ENCODE data around the gene PTBP3. TPM values are rescaled to one million over a fixed set of nuclear protein-coding genes. Genes with fewer than 3 reads are reported as not detected.

PTBP3 gene
- total RNA-seq, 4 donors from 2014 or later: 33.7 to 89.1 (median 42.4) TPM

DNA sequence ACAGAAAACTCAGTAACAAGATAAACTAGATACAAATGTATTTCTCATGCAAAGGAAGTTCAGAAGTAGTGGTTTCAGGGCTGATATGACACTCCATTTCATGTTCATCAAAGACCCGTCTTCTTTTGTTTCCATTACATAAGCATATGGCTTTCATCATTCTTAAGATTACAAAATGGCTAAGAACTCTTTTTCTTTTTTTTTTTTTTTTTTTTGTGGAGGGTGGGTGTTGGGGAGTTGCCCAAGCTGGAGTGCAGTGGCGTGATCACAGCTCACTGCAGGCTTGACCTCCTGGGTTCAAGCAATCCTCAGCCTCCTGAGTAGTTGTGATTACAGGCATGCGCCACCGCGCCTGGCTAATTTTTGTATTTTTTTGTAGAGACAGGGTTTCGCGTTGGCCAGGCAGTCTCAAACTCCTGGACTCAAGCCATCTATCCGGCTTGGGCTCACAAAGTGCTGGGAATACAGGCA is 22.0 kb upstream of the PTBP3 start:
- 20 to 23% methylated on average over 8 of the region's 8 CpGs for WGBS, 2 donors
- Histone ChIP-seq H3K9me3 (no peaks in the 10 kb centered on the region), H3K27me3 (no peaks in the 10 kb centered on the region), H3K4me1 (peaks cover 15 to 18% of the 10 kb centered on the region in 2 donors), H3K27ac (peak overlapping the region; percentile 64 to 81 (median 74)), H3K4me3 (replicated peaks in 1 of 3) (no peak overlapping the region), H3K36me3 (no peaks in the 10 kb centered on the region)
- DNase-seq: peak; percentile 93
- intact Hi-C loops (cut with DNase I): no loop called here
- no peak for TF ChIP-seq POLR2A (IDR thresholded peaks at IDR 0.05)
- TF ChIP-seq CTCF (IDR thresholded peaks at IDR 0.05): no peak

GRCh38 chr9:112354081-112354743 is 20.8 kb upstream of the PTBP3 start:
- intact Hi-C loops (cut with DNase I): no loop called here
- WGBS, 2 donors: 74% methylated on average over 1 of the region's 1 CpG
- Histone ChIP-seq H3K27ac (peak overlapping the region; percentile 1 to 53 (median 4)), H3K4me1 (peaks cover 10 to 15% of the 10 kb centered on the region in 2 donors), H3K4me3 (replicated peaks in 1 of 3) (no peak overlapping the region), H3K36me3 (no peaks in the 10 kb centered on the region), H3K27me3 (no peaks in the 10 kb centered on the region), H3K9me3 (no peaks in the 10 kb centered on the region)
- TF ChIP-seq POLR2A (IDR thresholded peaks at IDR 0.05): no peak
- no peak for TF ChIP-seq CTCF (IDR thresholded peaks at IDR 0.05)
- DNase-seq: no peak

DNA sequence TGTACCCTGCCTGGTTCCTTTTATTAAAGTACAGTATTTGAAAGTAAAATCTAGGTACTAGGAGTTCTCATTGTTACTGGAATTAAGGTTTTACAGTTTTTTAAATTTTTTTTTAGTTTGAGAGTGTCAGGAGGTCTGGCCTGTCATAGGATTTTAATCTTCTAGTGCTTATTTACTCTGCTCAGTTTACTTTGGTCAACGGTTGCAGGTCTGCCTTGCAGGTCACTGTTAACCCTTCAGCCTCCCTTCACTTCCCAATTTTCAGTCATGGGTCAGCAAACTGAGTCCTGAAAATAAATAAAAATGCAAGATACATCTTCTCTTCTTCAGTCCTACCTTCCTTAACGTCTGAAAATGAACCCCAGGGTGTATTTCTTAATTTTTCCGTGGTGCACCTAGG is 18.8 kb upstream of the PTBP3 start:
- TF ChIP-seq CTCF (IDR thresholded peaks at IDR 0.05) (no peak), POLR2A (IDR thresholded peaks at IDR 0.05) (no peak)
- no peaks in the 10 kb centered on the region for H3K9me3 ChIP-seq
- DNase-seq: no peak
- 60 to 61% methylated on average over 3 of the region's 3 CpGs for WGBS, 2 donors
- no peak overlapping the region for H3K4me3 ChIP-seq (replicated peaks in 1 of 3)
- no peaks in the 10 kb centered on the region for H3K27me3 ChIP-seq
- intact Hi-C loops (cut with DNase I): no loop called here
- peaks cover 4 to 19% of the 10 kb centered on the region in 2 donors for H3K4me1 ChIP-seq
- H3K36me3 ChIP-seq: no peaks in the 10 kb centered on the region
- no peak overlapping the region for H3K27ac ChIP-seq

DNA sequence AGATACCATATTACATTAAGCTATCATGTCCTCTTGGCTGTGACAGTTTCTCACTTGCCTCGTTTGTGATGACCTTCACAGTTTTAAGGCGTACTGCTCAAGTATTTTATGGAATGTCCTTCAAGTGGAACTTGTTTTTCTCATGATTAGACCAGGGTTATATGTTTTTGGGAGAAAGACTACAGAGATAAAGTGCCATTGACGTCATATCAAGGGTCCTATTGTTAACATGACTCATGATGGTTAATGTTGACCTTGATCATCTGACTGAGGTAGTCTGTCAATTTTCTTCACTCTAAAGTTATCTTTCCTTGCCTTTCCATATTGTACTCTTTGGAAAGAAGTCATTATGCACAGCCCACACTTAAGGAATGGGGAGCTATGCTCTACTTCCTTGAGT is 17.8 kb upstream of the PTBP3 start:
- Histone ChIP-seq H3K36me3 (no peaks in the 10 kb centered on the region), H3K4me1 (peaks cover 4 to 19% of the 10 kb centered on the region in 2 donors), H3K27me3 (no peaks in the 10 kb centered on the region), H3K9me3 (no peaks in the 10 kb centered on the region), H3K4me3 (replicated peaks in 1 of 3) (no peak overlapping the region), H3K27ac (no peak overlapping the region)
- DNase-seq: no peak
- 69 to 73% methylated on average over 3 of the region's 3 CpGs for WGBS, 2 donors
- intact Hi-C loops (cut with DNase I): no loop called here
- no peak for TF ChIP-seq CTCF (IDR thresholded peaks at IDR 0.05)
- no peak for TF ChIP-seq POLR2A (IDR thresholded peaks at IDR 0.05)

DNA sequence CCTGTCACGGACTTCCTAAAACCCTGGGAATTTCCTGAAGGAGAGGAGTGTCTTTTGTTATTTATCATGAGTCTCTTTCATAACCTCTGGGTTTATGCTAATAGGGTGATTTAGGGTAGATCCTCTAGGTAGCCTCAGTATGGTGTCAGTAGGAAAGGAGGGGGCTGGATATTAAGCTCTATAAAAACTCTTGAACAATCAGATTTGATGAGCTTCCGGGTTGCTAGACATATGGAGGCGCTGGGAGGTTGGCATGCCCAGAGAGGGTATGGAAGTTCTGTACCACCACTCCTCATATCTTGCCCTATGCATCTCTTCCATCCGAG is 15.6 kb upstream of the PTBP3 start:
- peaks cover 0 to 9% of the 10 kb centered on the region in 2 donors for H3K4me1 ChIP-seq
- intact Hi-C loops (cut with DNase I): no loop called here
- H3K4me3 ChIP-seq (replicated peaks in 1 of 3): no peak overlapping the region
- WGBS, 2 donors: 75 to 76% methylated on average over 4 of the region's 4 CpGs
- H3K27me3 ChIP-seq: no peaks in the 10 kb centered on the region
- no peaks in the 10 kb centered on the region for H3K9me3 ChIP-seq
- DNase-seq: no peak
- TF ChIP-seq POLR2A (IDR thresholded peaks at IDR 0.05) (no peak), CTCF (IDR thresholded peaks at IDR 0.05) (no peak)
- no peak overlapping the region for H3K27ac ChIP-seq
- H3K36me3 ChIP-seq: no peaks in the 10 kb centered on the region
